Naive thymus-derived CD4-positive, alpha-beta T cell (primary cell): ENCODE results near the gene NOC4L. TPM values are rescaled to one million over a fixed set of nuclear protein-coding genes. Genes with fewer than 3 reads are reported as not detected.

Experiments
- ATAC-seq: fragments of 150-1000 bp; cut with Tn5 transposase; 2 replicates; pipeline ENCODE4 v1.10.0; 2021; ENCODE audit warnings: mild to moderate bottlenecking, moderate library complexity
- CTCF ChIA-PET: fragments of 350-600 bp; sonication (Branson Sonifier 250); formaldehyde crosslinking; loops from one replicate; lab custom pipeline; 2021; ENCODE audit warnings: antibody characterized with exemption; lab: Charles Lee
- POLR2A ChIA-PET: fragments of 350-600 bp; sonication (Branson Sonifier 250); formaldehyde crosslinking; loops from one replicate; lab custom pipeline; 2021; ENCODE audit warnings: antibody characterized with exemption, inconsistent platforms; lab: Charles Lee
- DNase-seq, 9 donors: peaks; one replicate each; pipeline versions ENCODE4 v3.0.0 to v3.0.0-alpha.2; 2020 to 2022; ENCODE audit warnings: mixed read lengths in 1 of 9
- H3K27ac ChIP-seq: one replicate; pipeline ENCODE4 v1.7.0; 2013; ENCODE audit warnings: mild to moderate bottlenecking, low read depth, low read length, moderate library complexity
- H3K27me3 ChIP-seq, 2 donors: one replicate each; pipeline ENCODE4 v1.7.0; 2013; ENCODE audit warnings: low read length in 2 of 2, mild to moderate bottlenecking in 2 of 2, moderate library complexity in 2 of 2; ENCODE audit not compliant: control insufficient read depth in 2 of 2, insufficient read depth in 2 of 2
- H3K36me3 ChIP-seq, 3 experiments: 1 replicate in 2 of 3; 2 replicates in 1 of 3; pipeline ENCODE4 v1.7.0; 2013; ENCODE audit warnings: low read length in 3 of 3, mild to moderate bottlenecking in 3 of 3, moderate library complexity in 1 of 3; ENCODE audit not compliant: insufficient read depth in 3 of 3, control insufficient read depth in 2 of 3
- H3K4me1 ChIP-seq, 2 donors: one replicate each; pipeline ENCODE4 v1.7.0; 2013; ENCODE audit warnings: low read length in 2 of 2, mild to moderate bottlenecking in 2 of 2, moderate library complexity in 1 of 2; ENCODE audit not compliant: control insufficient read depth in 2 of 2, insufficient read depth in 2 of 2
- H3K4me3 ChIP-seq: 2 replicates; pipeline ENCODE4 v1.7.0; 2013; ENCODE audit warnings: mild to moderate bottlenecking, low read length
- H3K9me3 ChIP-seq, 3 experiments: 1 replicate in 2 of 3; 2 replicates in 1 of 3; pipeline ENCODE4 v1.7.0; 2013; ENCODE audit warnings: low read length in 3 of 3; ENCODE audit not compliant: control insufficient read depth in 2 of 3
- H3K27ac Mint-ChIP-seq, 9 donors: one replicate each; pipeline ENCODE4 v1.8.0; 2020 to 2022; ENCODE audit warnings: mixed read lengths in 9 of 9, mild to moderate bottlenecking in 8 of 9, moderate library complexity in 5 of 9, inconsistent platforms in 2 of 9
- H3K27me3 Mint-ChIP-seq, 5 donors: one replicate each; pipeline ENCODE4 v1.8.0; 2021 to 2022; ENCODE audit warnings: mixed read lengths in 5 of 5, mild to moderate bottlenecking in 1 of 5
- H3K36me3 Mint-ChIP-seq, 5 donors: one replicate each; pipeline ENCODE4 v1.8.0; 2020 to 2022; ENCODE audit warnings: mixed read lengths in 5 of 5, mild to moderate bottlenecking in 3 of 5, inconsistent platforms in 1 of 5
- H3K4me1 Mint-ChIP-seq, 7 donors: one replicate each; pipeline ENCODE4 v1.8.0; 2020 to 2022; ENCODE audit warnings: mixed read lengths in 7 of 7, mild to moderate bottlenecking in 3 of 7, inconsistent platforms in 1 of 7
- H3K4me3 Mint-ChIP-seq, 10 donors: one replicate each; pipeline ENCODE4 v1.8.0; 2020 to 2022; ENCODE audit warnings: mild to moderate bottlenecking in 10 of 10, mixed read lengths in 10 of 10, moderate library complexity in 6 of 10, inconsistent platforms in 2 of 10
- H3K9me3 Mint-ChIP-seq, 11 donors: one replicate each; pipeline ENCODE4 v1.8.0; 2020 to 2022; ENCODE audit warnings: mixed read lengths in 11 of 11, mild to moderate bottlenecking in 4 of 11, inconsistent platforms in 1 of 11, moderate library complexity in 1 of 11
- intact Hi-C, 2 donors: fragments of 100-400 bp; cut with micrococcal nuclease; formaldehyde crosslinking; loops; one replicate each; pipeline ENCODE4 v1.15.1; 2023
- polyA plus RNA-seq, 2 donors: library from polyadenylated mRNA; unstranded; fragments of 300-500 nt; fragmentation: Illumina TruSeq; gene quantifications; one replicate each; pipeline ENCODE4 v1.2.3, GENCODE V29; 2021
- total RNA-seq, 6 experiments: library from RNA in 5 of 6; stranded (reverse) in 5 of 6; gene quantifications; 1 replicate in 5 of 6; 2 replicates in 1 of 6; pipeline ENCODE4 v1.2.3 and lab custom pipeline; 2021 to 2026

The NOC4L gene
- total and polyA plus RNA-seq, 7 experiments from 2014 or later: 16.9 to 29.0 (median 21.1) TPM

- intact Hi-C loops: no loop called here
- ATAC-seq (no peak), DNase-seq (no peak)
- H3K9me3 ChIP-seq: no peaks in the 10 kb centered on the region
- peaks cover 0 to 9% of the 10 kb centered on the region in 2 donors for H3K4me1 ChIP-seq
- ChIA-PET CTCF (no interaction called here), POLR2A (no interaction called here)
- Mint-ChIP-seq H3K4me1 (peaks cover 0 to 8% (median 0%) of the 10 kb centered on the region in 7 donors), H3K27ac (peak overlapping the region in 1 of 9 donors; percentile 31), H3K27me3 (peaks cover 14 to 19% (median 15%) of the 10 kb centered on the region in 5 donors), H3K4me3 (no peak overlapping the region), H3K36me3 (no peaks in the 10 kb centered on the region), H3K9me3 (no peaks in the 10 kb centered on the region)
- no peak overlapping the region for H3K27ac ChIP-seq
- H3K4me3 ChIP-seq: no peak overlapping the region
- H3K27me3 ChIP-seq: peaks cover 0 to 10% of the 10 kb centered on the region in 2 donors
- H3K36me3 ChIP-seq: no peaks in the 10 kb centered on the region
Measured at GRCh38 chr12:132200800-132201199, 56.5 kb downstream of the NOC4L start.

GRCh38 chr12:132201391-132202120, 57.3 kb downstream of the NOC4L start:
- Mint-ChIP-seq H3K4me3 (no peak overlapping the region), H3K27ac (no peak overlapping the region), H3K9me3 (no peaks in the 10 kb centered on the region), H3K36me3 (no peaks in the 10 kb centered on the region), H3K4me1 (peaks cover 0 to 8% (median 0%) of the 10 kb centered on the region in 7 donors), H3K27me3 (peaks cover 14 to 24% (median 22%) of the 10 kb centered on the region in 5 donors)
- no peaks in the 10 kb centered on the region for H3K9me3 ChIP-seq
- H3K4me1 ChIP-seq: peaks cover 0 to 13% of the 10 kb centered on the region in 2 donors
- H3K36me3 ChIP-seq: no peaks in the 10 kb centered on the region
- H3K27ac ChIP-seq: no peak overlapping the region
- DNase-seq: no peak
- ChIA-PET CTCF (no interaction called here), POLR2A (no interaction called here)
- peaks cover 0 to 11% of the 10 kb centered on the region in 2 donors for H3K27me3 ChIP-seq
- intact Hi-C loops: no loop called here
- H3K4me3 ChIP-seq: no peak overlapping the region
- no peak for ATAC-seq

Other genes with a start within 250 kb of the NOC4L start
- 100 to 1,000 TPM in 1 of 5 experiments, 10 to 100 TPM in 4; 33.9 to 109 (median 43.8) TPM for gene ULK1, start 249.8 kb upstream of the NOC4L start, total RNA-seq
- 1 to 10 TPM in 1 of 2 donors, under 1 TPM in 1; 0.28 to 1.6 TPM for gene ULK1, start 249.8 kb upstream of the NOC4L start, polyA plus RNA-seq
- 10 to 100 TPM; 23.4 to 54.9 (median 49.2) TPM for gene PUS1, start 215.2 kb upstream of the NOC4L start, total RNA-seq
- 10 to 100 TPM; 15.0 to 37.1 TPM for gene PUS1, start 215.2 kb upstream of the NOC4L start, polyA plus RNA-seq
- 10 to 100 TPM; 62.2 to 86.8 (median 82.6) TPM for gene EP400, start 194.5 kb upstream of the NOC4L start, total RNA-seq
- gene EP400, start 194.5 kb upstream of the NOC4L start, polyA plus RNA-seq: 1 to 10 TPM; 2.8 to 6.0 TPM
- gene DDX51, start 138 bp upstream of the NOC4L start, total RNA-seq: 10 to 100 TPM; 33.2 to 54.8 (median 50.6) TPM
- gene DDX51, start 138 bp upstream of the NOC4L start, polyA plus RNA-seq: 10 to 100 TPM in 1 of 2 donors, 1 to 10 TPM in 1; 8.8 to 15.6 TPM
- gene GALNT9, start 185.1 kb downstream of the NOC4L start, total RNA-seq: not detected
- gene GALNT9, start 185.1 kb downstream of the NOC4L start, polyA plus RNA-seq: not detected